Stimulated activated CD4-positive, alpha-beta T cell treated with anti-CD3 and anti-CD28 coated beads, Interleukin-2, amount 100 ng/mL, for 48 hours (primary cell): ENCODE results near the gene DPH5.
A peak's percentile ranks its signal among the peaks of the same experiment; 100 is the strongest.
"Not testable (repeated sequence)": the region's sequence is repeated elsewhere in the genome, so short reads cannot be mapped to it uniquely, and the experiment has no call there.

ENCODE experiments used
- DNase-seq, 2 donors: peaks; one replicate each; pipeline ENCODE4 v3.0.0-alpha.2; 2020

DPH5 gene, protein sequence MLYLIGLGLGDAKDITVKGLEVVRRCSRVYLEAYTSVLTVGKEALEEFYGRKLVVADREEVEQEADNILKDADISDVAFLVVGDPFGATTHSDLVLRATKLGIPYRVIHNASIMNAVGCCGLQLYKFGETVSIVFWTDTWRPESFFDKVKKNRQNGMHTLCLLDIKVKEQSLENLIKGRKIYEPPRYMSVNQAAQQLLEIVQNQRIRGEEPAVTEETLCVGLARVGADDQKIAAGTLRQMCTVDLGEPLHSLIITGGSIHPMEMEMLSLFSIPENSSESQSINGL

DNA sequence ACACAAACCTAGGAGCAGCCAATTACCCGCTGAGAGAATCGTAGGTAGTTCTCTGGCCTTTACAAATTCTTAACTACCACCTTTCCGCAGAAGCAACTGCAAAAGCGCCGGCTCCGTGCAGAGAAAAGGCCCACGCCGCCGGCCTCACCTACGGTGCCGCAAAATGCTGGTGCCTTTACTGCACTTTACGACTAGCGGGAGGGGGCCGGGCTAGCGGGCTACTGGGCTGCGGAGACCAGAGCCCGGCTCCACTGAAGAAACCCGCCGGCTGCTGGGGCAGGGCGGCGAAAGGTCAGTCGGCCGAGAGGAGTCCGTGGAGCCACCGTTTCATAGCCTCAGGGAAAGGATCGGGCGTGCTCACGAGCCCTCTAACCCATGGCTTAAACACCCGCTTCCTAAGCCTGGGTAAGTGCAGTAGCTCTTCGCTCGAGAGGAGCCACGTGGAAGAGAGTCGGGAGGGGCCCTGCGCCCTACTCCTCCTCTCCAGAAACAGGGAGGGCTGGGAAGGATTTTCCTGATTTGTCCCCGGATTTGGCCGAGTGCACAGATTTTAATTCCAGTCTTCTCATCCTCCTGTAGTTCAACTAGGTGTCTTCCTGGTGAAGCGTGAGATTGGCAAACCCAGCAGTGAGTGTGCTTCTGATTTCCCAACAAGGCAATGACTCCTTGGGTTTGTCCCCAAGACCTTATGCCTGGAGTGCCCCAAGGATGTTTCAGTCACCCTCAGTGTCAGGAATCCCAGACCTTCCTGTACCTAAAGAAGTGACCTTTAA lies at the start of gene DPH5:
TSS of gene DPH5 (minus strand) at position 128 of the 773 bp plus-strand sequence. CDS start 341 bp downstream, outside the sequence.
- DNase-seq: peak; percentile 85 to 86

- no peak for DNase-seq
These were observed 48.3 kb upstream of the DPH5 start for GRCh38 chr1:101073836-101074235.

DNA sequence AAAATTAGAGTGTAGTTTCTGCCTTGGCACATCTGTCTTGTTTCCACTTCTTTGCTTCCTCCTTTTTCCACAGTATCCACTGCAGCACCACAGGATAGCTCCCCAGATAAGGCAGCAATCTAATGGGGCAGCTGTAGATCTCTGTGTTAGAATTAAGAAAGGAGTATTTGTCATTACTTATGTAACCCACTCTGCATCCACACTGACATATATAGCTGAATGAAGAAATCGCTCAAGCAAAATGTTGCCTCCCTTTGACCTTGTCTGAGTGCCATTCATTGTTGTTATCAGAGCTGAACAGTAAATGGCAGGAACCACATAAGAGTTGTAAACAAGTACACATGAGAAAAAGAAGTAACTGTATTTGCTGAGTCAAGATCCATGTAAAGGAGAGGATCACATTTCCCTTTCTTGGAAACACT lies 45.9 kb upstream of the DPH5 start:
- no peak for DNase-seq

- no peak for DNase-seq
These were observed 43.6 kb upstream of the DPH5 start for GRCh38 chr1:101069158-101069557.

GRCh38 chr1:101066937-101067335 lies 41.4 kb upstream of the DPH5 start:
- not testable (repeated sequence) for DNase-seq

DNA sequence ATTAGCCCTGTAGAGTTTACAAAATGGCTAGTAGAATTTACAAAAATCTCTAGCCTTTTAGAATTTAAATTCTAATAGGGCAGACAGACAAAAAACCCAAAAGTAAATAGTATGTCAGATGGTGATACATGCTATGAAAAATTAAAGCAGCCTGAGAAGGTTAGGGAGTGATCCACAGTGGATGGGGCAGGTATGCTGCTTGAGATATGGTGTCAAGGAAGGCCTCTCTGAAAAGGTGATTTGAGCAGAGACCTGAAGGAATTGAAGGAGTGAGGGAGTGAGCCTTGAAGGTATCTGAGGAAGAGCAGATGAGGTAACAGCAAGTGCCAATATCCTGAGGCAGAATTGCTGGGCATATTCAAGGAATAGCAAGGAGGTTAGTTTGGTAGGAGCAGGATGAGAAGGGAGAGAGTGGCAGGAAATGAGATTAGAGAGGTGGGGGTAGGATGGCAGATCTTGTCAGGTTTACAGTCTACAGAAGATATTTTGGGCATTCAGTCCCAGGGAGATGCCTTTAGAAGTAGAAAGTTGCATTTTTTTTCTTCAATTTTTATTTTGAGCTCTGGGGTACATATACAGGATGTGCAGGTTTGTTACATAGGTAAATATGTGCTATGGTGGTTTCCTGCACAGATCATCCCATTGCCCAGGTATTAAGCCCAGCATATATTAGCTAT lies 40.8 kb upstream of the DPH5 start:
- DNase-seq: no peak

GRCh38 chr1:101065575-101065974 lies 40.0 kb upstream of the DPH5 start:
- no peak for DNase-seq

GRCh38 chr1:101064697-101065096 lies 39.1 kb upstream of the DPH5 start:
- DNase-seq: no peak

- DNase-seq: no peak
These were observed 35.4 kb upstream of the DPH5 start for GRCh38 chr1:101060992-101061391.

DNA sequence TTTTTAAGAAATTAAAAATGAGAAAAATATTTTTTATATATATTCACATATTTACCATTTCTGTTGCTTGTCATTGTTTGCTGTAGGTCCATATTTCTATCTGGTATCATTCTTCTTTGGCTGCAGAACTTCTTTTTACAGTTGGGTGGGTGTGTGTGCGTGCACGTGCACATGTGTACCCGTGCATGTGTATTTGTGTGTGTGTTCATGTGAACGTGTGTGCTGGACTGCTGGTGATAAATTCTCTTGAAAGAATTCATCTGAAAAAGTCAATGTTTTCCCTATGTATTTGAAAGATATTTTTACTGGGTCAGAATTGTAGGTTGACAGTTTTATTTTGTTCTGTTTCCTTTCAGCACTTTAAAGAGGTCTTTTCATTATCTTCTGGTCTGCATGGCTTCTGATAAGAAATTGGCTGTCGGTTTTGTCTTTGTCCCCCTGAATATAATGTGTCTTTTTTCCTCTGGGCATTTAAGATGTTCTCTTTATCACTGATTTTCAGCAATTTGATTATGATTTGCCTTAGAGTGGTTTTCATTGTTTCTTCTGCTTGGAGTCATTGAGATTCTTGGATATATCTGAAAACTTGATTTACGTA lies 34.5 kb upstream of the DPH5 start:
- no peak for DNase-seq

- DNase-seq: no peak
These were observed 30.0 kb upstream of the DPH5 start for GRCh38 chr1:101055623-101056022.

GRCh38 chr1:101051688-101052638 lies 26.4 kb upstream of the DPH5 start:
- DNase-seq: no peak

- DNase-seq: no peak
These were observed 25.3 kb upstream of the DPH5 start for GRCh38 chr1:101050869-101051268.

GRCh38 chr1:101044749-101045148 lies 19.2 kb upstream of the DPH5 start:
- DNase-seq: no peak

DNA sequence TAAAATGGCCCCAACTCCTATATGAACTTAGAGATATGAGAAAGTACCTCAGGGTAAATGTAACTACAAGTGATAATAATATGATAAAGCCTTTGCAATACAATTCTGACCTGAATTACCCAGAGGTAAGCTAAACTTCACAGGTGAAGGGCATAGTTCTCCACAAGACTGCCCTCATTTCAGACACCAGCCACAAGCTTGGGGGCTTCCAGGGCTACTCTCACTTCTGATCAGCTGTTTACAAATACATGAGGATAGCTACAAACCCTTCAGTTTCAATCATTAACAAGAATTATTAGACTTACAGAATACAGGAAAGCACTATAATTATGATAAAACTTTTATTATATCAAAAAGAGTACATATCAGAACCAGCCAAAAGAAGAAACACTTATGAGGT lies 18.7 kb upstream of the DPH5 start:
- no peak for DNase-seq

- DNase-seq: no peak
These were observed 18.2 kb upstream of the DPH5 start for GRCh38 chr1:101043776-101044175.

- no peak for DNase-seq
These were observed 15.7 kb upstream of the DPH5 start for GRCh38 chr1:101041300-101041699.

DNA sequence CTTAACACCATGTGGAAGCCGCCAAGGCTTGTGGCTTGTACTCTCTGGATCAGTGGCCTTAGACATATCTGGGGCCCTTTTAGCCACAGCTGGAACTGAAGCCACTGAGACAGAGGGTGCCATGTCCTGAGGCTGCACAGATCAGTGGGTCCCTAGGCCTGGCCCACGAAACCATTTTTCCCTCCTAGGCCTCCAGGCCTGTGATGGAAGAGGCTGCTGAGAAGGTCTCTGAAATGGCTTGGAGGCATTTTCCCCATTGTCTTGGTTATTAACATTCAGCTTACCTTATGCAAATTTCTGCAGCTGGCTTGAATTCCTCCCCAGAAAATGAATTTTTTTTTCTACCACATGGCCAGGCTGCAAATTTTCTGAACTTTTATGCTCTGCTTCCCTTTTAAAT lies 15.1 kb upstream of the DPH5 start:
- DNase-seq: no peak

DNA sequence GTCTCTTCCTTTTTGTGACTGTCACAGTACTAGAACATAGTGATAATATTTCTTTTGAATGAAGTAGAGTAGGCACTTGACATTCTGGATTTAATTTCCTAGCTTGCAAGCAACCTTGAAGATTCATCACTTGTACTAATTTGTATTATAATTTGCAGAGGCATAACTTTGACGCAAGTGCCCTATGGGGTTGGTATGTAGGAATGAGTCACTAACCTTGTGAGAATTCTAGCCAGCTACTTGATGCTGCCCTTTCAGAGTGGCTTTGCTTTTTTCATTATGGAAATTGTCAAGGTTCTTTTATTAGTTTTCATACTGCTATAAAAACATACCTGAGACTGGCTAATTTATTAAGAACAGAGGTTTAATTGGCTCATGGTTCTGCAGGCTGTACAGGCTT lies 13.7 kb upstream of the DPH5 start:
- DNase-seq: no peak

DNA sequence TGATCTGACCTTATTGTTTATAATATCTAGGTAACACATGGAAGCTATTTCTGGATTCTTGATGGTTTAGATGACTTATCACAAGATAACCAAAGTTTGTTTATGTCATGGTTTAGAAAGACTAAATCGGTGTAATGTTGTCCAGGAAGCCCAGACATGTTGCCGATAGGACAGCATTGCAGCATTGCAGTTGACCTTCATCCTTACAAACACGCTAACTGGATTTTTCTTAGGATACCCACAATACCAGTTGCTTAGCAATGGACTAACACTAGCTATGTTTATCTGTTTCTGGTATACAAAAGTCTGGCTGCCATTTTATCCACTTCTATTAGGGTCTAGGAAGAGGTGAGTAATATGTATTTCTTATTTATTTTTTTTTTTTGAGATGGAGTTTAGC lies 11.7 kb upstream of the DPH5 start:
- no peak for DNase-seq

DNA sequence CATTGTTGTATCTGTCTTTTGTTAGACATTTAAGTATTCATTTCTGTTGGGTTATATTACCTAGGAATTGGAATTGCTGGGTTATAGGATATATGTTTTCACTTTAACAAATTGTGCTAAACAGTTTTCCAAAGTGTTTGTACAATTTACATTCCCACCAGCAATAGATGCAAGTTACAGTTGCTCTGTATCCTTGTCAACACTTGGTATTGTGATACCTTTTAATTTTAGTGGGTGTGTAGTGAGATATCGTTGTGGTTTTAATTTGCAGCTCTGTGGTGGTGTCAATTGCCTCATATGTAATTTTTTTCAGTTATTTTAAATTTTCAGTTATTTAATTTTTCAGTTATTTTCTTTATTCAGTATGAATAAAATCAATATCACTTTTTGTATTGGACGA lies 7.4 kb upstream of the DPH5 start:
- DNase-seq: no peak

- DNase-seq: not testable (repeated sequence)
These were observed 6.5 kb upstream of the DPH5 start for GRCh38 chr1:101032129-101032528.
